AG08395 (cell line): Measurements from ENCODE around the gene RAD51B.

Source experiments
- DNase-seq: peaks from one replicate; pipeline ENCODE4 v3.0.0; 2012; ENCODE audit warnings: mixed read lengths, low spot score

Gene RAD51B

GRCh38 chr14:68487805-68488590 is 668.4 kb downstream of the RAD51B start:
- DNase-seq = peak; percentile 40

- no peak for DNase-seq
Observed at GRCh38 chr14:68491793-68492192, 672.2 kb downstream of the RAD51B start.

DNA sequence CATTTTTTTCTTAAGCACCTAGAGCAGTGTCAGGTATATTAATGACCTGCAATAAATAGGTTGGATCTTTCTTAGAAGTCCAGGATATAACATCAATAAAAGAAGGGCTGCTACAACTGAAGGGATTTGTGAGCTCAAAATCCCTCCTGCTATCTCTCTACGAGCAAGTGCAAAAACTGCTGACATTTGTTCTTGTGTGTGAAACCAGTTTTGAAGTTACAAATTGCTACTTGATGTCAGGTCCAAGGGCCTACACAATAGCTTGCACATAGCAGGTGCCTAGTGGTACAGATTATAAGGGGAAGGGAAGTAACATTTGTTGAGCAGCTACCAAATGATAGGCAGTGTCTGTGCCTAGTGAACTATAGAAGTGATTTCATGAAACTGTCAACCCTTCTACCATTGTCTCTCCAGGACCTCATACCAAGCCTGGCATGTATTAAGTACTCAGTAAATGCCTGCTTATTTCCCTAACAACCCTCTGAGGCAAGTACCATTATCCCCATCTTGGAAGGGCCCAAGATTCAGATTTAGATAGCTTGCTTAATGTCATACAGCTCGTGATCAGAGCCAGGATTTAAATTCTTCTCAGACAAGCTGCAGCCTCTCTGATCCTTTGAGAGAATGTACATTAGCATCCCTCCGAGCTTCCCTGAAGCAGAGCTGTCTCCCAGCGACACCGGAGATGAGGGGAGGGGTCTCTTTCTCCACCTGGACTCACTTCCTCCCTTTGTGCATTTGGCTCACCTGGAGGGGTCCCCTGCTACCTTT is 673.0 kb downstream of the RAD51B start:
- no peak for DNase-seq

DNA sequence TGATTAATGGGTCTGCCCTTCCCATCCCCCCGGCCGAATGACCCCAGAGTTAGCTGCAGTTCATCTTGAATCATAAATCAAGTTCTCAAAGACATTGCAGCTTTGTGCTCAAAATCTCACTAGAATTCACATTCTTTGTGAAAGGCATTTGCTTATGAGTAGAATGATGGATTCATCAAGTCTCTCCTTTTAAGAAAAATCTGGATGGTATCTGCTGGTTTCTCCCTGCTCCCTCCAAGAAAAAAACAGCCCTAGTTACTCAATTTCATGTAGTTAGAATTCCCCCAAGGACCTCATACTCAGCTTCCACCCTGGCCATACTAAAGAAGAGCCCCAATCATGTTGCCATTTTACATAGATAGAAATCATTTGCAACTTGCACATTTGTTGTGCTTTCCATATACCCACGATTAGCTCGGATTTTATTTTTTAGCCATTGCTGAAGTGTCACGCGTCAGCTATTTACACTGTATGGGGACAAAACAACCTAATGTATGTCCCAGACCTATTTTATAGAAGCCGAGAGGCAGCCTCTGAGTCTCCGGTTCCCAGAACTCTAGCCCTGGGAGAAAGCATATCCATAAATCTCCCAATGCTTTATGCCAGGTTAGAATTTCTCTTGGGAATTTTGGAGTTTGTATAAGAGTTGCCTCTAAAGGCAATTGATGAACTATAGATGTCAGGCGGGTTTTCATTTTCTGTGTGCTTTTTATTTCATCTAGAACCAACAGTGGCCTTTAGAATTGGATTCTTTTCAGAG is 673.8 kb downstream of the RAD51B start:
- no peak for DNase-seq

- DNase-seq = no peak
Observed at GRCh38 chr14:68495101-68496039, 675.8 kb downstream of the RAD51B start.

DNA sequence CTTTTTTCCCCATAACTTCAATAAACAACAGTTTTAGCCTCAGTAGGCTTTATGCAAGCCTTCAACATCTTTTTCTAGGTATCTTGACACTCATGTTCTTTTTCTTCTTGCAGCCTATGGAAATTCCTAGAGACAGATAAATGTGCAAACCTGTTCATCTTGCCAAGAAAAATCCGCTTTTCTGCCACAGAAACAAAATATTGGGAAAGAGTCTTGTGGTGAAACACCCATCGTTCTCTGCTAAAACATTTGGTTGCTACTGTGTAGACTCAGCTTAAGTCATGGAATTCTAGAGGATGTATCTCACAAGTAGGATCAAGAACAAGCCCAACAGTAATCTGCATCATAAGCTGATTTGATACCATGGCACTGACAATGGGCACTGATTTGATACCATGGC is 677.4 kb downstream of the RAD51B start:
- no peak for DNase-seq

GRCh38 chr14:68499451-68499850 is 679.9 kb downstream of the RAD51B start:
- DNase-seq = no peak

- DNase-seq = no peak
Observed at GRCh38 chr14:68501171-68501570, 681.6 kb downstream of the RAD51B start.

- DNase-seq = no peak
Observed at GRCh38 chr14:68501614-68502052, 682.1 kb downstream of the RAD51B start.

- DNase-seq = no peak
Observed at GRCh38 chr14:68502230-68502629, 682.7 kb downstream of the RAD51B start.

DNA sequence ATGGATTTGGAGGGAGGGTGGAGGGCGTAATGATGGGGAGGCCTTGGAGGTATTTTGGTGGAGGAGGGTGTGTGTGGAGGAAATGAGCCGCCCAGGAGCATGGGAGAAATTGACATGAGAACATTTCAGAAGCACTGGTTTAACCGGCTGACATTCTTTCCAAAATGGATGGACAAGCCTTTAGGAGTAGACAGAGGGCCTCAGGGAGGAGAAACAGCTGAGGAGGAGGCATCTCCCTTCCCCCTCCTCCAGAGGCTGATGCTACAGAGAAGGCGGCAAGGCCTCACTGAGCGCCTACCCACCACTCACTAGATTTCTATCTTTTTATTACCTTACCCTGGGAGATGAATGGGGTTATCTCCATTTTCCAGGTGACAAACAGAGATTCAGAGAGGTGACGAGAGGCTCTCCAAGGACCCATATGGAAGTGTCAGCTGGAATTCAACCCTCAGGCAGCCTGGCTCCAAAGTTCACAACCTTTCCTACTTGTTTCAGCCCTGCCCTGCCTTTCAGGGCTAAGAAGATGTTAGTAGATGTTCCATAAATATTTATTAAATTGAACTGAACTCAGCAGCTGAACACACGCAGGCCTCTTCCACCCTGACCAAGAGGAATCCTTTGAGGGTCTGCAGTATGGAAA is 683.7 kb downstream of the RAD51B start:
- no peak for DNase-seq

GRCh38 chr14:68504861-68505260 is 685.3 kb downstream of the RAD51B start:
- DNase-seq = no peak

DNA sequence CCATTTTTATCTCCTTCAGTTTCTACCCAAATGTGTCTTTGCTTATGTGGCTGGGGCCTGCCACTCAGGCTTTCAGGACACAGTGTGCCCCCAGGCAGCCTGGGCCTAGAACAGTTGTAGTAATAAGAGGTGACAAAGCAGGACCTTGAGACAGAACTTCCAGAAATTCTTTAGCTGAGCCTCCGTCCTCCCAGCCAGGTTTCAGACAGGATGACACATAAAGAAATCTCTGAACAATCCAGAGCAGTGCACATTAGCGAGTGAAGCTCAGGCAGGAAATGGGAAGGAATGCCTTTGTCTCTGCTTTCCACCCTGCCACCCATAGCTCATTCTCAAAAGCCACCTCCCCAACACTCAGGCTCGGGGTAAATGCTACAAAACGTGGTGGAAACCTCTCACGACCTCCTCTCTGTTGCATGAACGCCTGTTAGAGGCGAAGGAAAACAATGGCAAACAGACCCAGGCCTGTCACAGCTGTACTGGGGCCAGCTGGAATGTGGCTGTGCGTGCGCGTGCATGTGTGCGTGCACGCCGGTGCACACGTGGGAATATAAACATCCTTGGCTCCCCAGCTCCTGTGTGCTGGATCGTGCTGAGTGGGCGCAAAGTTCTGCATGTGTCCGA is 686.6 kb downstream of the RAD51B start:
- peak; percentile 77 for DNase-seq

- DNase-seq = no peak
Observed at GRCh38 chr14:68506645-68507419, 687.3 kb downstream of the RAD51B start.

DNA sequence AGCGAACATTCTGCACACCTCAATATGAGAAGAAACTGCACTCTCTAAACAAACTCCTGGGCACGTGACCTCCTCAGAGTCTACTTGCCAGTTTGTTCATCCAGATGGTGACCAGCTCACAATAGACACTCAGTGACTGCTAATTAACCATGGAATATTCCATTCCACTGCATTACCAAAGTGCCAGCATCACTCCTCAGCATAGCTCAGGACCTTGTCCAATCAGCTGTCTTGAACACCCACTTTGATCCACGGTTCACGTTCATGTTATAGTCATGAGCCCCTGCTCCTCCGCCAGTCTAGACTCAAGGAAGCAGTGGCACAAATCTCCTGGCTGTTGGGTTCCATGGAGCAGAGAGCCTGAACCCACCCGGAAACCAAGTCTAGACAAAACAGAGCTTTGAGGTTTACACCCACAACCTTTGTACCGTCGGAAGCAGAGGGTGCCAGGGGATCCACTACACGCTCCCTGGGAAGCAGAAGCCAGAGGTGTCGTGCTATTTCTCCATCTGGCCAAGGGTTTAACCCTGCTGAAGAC is 688.0 kb downstream of the RAD51B start:
- no peak for DNase-seq

DNA sequence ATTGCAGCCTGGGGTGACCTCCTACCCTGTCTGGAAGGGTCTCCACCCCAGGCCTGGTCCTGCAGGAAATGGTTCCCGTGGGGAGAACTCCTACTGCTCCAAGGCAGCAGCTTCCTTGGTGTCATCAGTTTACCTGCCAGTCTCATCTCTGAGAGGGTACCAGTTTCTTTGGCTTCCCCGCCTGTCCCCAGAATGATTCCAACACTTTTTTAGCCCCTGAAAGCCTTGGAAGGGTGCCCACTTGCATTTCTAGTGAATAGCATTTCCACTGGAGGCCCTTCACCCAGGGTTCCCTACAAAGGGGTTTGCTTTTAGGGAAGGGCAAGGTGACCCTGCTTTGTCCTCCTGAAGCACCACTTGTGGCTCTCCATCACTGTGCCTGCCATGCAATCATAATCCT is 689.0 kb downstream of the RAD51B start:
- DNase-seq = no peak

DNA sequence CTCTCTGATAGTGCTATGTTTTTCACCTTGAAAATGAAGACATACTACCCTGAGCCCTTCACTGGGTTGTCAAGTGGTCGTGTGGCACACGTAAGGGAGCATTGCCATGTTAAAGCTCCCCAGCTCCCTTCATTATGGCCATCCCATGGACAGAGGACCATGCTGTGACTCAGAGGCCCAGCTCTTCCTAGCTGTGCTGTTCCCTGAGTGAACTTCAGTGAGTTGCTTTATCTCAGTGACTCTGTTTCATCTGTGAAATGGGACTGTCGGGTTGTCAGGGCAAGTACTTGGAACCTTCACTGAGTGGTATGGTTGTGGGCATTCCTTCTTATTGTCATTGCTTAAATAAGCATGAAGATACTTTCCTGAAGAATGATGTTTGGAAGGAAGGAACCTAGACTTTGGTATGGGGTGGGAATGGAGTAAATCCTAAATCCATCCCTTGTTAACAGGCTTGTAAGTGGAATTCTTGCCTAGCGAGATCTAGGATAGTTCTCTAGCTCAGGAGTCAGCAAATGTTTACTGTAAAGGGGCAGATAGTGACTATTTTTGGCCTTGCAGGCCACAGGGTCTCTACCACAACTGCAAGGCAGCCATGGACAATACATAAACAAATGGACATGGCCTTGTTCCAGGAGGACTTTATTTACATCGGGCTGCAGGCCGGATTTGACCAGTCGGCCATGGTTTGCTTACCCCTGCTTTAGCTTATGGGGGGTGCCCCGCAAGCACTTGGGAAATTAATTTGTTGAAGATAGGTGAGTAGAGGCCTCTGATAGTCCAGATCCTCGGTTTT is 689.8 kb downstream of the RAD51B start:
- no peak for DNase-seq
